Uterus (tissue), 4 donors: Measurements from ENCODE around the gene TMEM109. TPM values are rescaled to one million over a fixed set of nuclear protein-coding genes. Genes with fewer than 3 reads are reported as not detected.
A peak's percentile ranks its signal among the peaks of the same experiment; 100 is the strongest.

ENCODE experiments used
- DNase-seq, 2 donors: peaks; one replicate each; pipeline ENCODE4 v3.0.0-alpha.2; 2019 to 2020
- H3K27ac ChIP-seq, 2 donors: fragments of 200-600 bp; sonication (generic); 1 replicate in 1 of 2; 2 replicates in 1 of 2; pipeline ENCODE4 v1.5.1; 2016 to 2018
- H3K27me3 ChIP-seq, 2 donors: fragments of 200-600 bp; sonication (generic); one replicate each; pipeline ENCODE4 v1.5.1; 2018 to 2019; ENCODE audit warnings: control low read depth in 1 of 2
- H3K36me3 ChIP-seq, 2 donors: fragments of 200-600 bp; sonication (generic); one replicate each; pipeline ENCODE4 v1.5.1; 2019; ENCODE audit warnings: control low read depth in 1 of 2
- H3K4me1 ChIP-seq, 2 donors: fragments of 200-600 bp; sonication (generic); one replicate each; pipeline ENCODE4 v1.5.1; 2018 to 2019; ENCODE audit warnings: control low read depth in 1 of 2
- H3K4me3 ChIP-seq, 2 donors: fragments of 200-600 bp; sonication (generic); 1 replicate in 1 of 2; 2 replicates in 1 of 2; pipeline ENCODE4 v1.5.1; 2018 to 2019; ENCODE audit warnings: mild to moderate bottlenecking in 1 of 2
- H3K9me3 ChIP-seq, 2 donors: fragments of 200-600 bp; sonication (generic); one replicate each; pipeline ENCODE4 v1.5.1; 2019; ENCODE audit warnings: control low read depth in 1 of 2
- CTCF ChIP-seq, 4 experiments: fragments of 200-600 bp in 2 of 4; fragments of 450-650 bp in 2 of 4; sonication (generic) in 2 of 4; IDR thresholded peaks; one replicate each; pipeline ENCODE4 v1.5.1; 2016 to 2019; ENCODE audit warnings: antibody characterized with exemption in 4 of 4, mild to moderate bottlenecking in 2 of 4, moderate library complexity in 1 of 4
- POLR2A ChIP-seq, 2 donors: fragments of 450-650 bp; IDR thresholded peaks; one replicate each; pipeline ENCODE4 v1.6.1; 2016; ENCODE audit warnings: antibody characterized with exemption in 2 of 2, mild to moderate bottlenecking in 1 of 2, moderate library complexity in 1 of 2
- intact Hi-C: fragments of 100-400 bp; cut with DNase I; formaldehyde crosslinking; loops from one replicate; pipeline ENCODE4 v1.15.1; 2023; ENCODE audit warnings: low total_unique reads
- total RNA-seq, 4 donors: library from RNA; depleted of rRNA in 3 of 4; stranded (reverse); fragments of >200 nt in 3 of 4; gene quantifications; one replicate each; pipeline versions ENCODE4 v1.1.0 to v1.2.4, GENCODE V29; 2014 to 2023
- donor health status: DM: yes; HTN: yes; CAD: no.

Gene TMEM109
- total RNA-seq, 4 donors from 2014 or later: 37.1 to 155 (median 75.3) TPM

- TF ChIP-seq CTCF (IDR thresholded peaks at IDR 0.05) (peak in 1 of 4 experiments; percentile 25), POLR2A (IDR thresholded peaks at IDR 0.05) (peak; percentile 30 to 40)
- peak; percentile 63 to 65 for DNase-seq
- intact Hi-C loops: no loop called here
- Histone ChIP-seq H3K27me3 (no peaks in the 10 kb centered on the region), H3K4me1 (peaks cover 0 to 21% of the 10 kb centered on the region in 2 donors), H3K36me3 (no peaks in the 10 kb centered on the region), H3K4me3 (peak within 1 kb of the TSS; percentile 43 to 61), H3K27ac (no peak within 1 kb of the TSS), H3K9me3 (no peaks in the 10 kb centered on the region)
Measured at GRCh38 chr11:60924110-60924905, 10.3 kb downstream of the TMEM109 start, which contains the start of gene TMEM132A. TMEM132A (plus strand) TSS chr11:60924460; CDS start chr11:60924634, 174 bp downstream.

- intact Hi-C loops: no loop called here
- H3K27ac ChIP-seq: no peak overlapping the region
Measured at GRCh38 chr11:60924906-60925853, 11.2 kb downstream of the TMEM109 start.

GRCh38 chr11:60925868-60926267 lies 11.9 kb downstream of the TMEM109 start:
- no peaks in the 10 kb centered on the region for H3K27me3 ChIP-seq
- intact Hi-C loops: no loop called here
- H3K9me3 ChIP-seq: no peaks in the 10 kb centered on the region
- no peak for DNase-seq
- H3K4me1 ChIP-seq: peaks cover 0 to 21% of the 10 kb centered on the region in 2 donors
- no peak overlapping the region for H3K27ac ChIP-seq
- TF ChIP-seq POLR2A (IDR thresholded peaks at IDR 0.05): no peak
- TF ChIP-seq CTCF (IDR thresholded peaks at IDR 0.05): no peak
- H3K4me3 ChIP-seq: no peak overlapping the region
- H3K36me3 ChIP-seq: no peaks in the 10 kb centered on the region

More at GRCh38 chr11:60924906-60925853, 11.2 kb downstream of the TMEM109 start:
- Histone ChIP-seq H3K4me3 (peak overlapping the region; percentile 43 to 61), H3K27me3 (no peaks in the 10 kb centered on the region), H3K9me3 (no peaks in the 10 kb centered on the region), H3K4me1 (peaks cover 0 to 21% of the 10 kb centered on the region in 2 donors), H3K36me3 (no peaks in the 10 kb centered on the region)
- TF ChIP-seq POLR2A (IDR thresholded peaks at IDR 0.05): no peak
- no peak for TF ChIP-seq CTCF (IDR thresholded peaks at IDR 0.05)
- no peak for DNase-seq

- Histone ChIP-seq H3K4me3 (no peak overlapping the region), H3K27ac (no peak overlapping the region), H3K36me3 (no peaks in the 10 kb centered on the region), H3K27me3 (no peaks in the 10 kb centered on the region), H3K4me1 (peaks cover 0 to 21% of the 10 kb centered on the region in 2 donors), H3K9me3 (no peaks in the 10 kb centered on the region)
- TF ChIP-seq CTCF (IDR thresholded peaks at IDR 0.05) (no peak), POLR2A (IDR thresholded peaks at IDR 0.05) (no peak)
- DNase-seq: no peak
- intact Hi-C loops: no loop called here
Measured at GRCh38 chr11:60926500-60926899, 12.5 kb downstream of the TMEM109 start.
